Measurements from ENCODE around the gene AMDHD1. TPM values are rescaled to one million over a fixed set of nuclear protein-coding genes. Genes with fewer than 3 reads are reported as not detected.

AMDHD1 gene
- total RNA-seq, 1 donor from 2014 or later, result 0.96 TPM

DNA sequence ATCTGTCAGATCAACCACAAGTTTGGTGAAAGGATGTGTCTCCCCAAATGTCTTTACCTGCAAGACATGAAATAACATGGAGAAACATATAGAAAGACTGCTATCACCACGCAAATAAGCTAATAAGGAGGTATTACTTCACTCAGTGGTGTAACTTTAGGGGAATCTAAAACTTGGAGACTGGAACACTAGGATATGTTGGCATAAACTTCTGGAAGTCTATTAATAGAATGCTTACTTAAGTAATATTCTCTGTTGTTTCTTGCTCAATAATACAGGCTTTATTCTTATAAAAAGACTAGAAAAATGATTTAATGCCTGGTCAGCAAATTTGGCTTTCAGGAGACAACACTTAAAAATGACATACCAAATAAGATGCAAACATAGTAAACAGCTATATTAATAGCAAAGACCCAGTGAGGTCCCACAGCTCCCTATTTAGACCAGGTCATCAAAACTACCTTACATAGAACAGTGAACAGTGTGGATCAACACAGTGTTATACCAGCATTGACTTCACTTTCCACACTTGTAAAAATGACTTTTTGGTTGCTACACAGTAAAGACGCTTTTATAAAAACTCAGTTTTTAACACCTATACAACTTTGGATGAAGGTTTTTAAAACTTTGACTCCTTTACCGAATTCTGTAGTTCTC is 71.9 kb downstream of the AMDHD1 start:
- Histone ChIP-seq H3K27me3 (no peaks in the 10 kb centered on the region), H3K27ac (peak overlapping the region in 1 of 2 donors; percentile 28), H3K4me3 (no peak overlapping the region), H3K36me3 (peaks cover 60 to 62% of the 10 kb centered on the region in 2 donors), H3K4me1 (peaks cover 0 to 3% of the 10 kb centered on the region in 2 donors), H3K9me3 (no peaks in the 10 kb centered on the region)
- TF ChIP-seq, protein P1, sequence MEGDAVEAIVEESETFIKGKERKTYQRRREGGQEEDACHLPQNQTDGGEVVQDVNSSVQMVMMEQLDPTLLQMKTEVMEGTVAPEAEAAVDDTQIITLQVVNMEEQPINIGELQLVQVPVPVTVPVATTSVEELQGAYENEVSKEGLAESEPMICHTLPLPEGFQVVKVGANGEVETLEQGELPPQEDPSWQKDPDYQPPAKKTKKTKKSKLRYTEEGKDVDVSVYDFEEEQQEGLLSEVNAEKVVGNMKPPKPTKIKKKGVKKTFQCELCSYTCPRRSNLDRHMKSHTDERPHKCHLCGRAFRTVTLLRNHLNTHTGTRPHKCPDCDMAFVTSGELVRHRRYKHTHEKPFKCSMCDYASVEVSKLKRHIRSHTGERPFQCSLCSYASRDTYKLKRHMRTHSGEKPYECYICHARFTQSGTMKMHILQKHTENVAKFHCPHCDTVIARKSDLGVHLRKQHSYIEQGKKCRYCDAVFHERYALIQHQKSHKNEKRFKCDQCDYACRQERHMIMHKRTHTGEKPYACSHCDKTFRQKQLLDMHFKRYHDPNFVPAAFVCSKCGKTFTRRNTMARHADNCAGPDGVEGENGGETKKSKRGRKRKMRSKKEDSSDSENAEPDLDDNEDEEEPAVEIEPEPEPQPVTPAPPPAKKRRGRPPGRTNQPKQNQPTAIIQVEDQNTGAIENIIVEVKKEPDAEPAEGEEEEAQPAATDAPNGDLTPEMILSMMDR (IDR thresholded peaks at IDR 0.05), result no peak
- DNase-seq (ENCODE audit: low spot score in 2 of 2), result no peak
- intact Hi-C loops (cut with DNase I), result no loop called here

DNA sequence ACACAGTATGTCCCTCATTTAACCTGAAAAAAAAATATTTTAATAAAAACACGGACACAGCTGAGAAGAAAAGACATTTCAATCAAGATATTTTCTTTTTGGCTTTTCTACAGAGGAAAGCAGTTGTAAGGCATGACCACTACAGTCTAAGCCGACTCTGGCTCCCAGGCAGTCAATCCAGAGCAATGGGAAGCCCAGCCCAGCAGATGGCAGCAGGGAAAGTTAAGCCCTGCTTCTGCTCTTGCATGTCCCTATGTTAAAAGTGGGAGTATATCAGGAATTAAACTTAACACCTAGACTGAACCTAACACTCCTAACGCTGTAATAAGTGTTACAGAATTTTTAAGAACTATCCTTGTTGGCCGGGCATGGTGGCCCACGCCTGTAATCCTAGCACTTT is 72.5 kb downstream of the AMDHD1 start:
- TF ChIP-seq, protein P1 (IDR thresholded peaks at IDR 0.05), result peak in 2 of 3 experiments; percentile 23 to 46
- no peaks in the 10 kb centered on the region for H3K9me3 ChIP-seq
- H3K4me3 ChIP-seq, result no peak overlapping the region
- intact Hi-C loops (cut with DNase I), result no loop called here
- H3K36me3 ChIP-seq, result peaks cover 54 to 60% of the 10 kb centered on the region in 2 donors
- peak overlapping the region in 1 of 2 donors; percentile 28 for H3K27ac ChIP-seq
- DNase-seq (ENCODE audit: low spot score in 2 of 2), result no peak
- no peaks in the 10 kb centered on the region for H3K27me3 ChIP-seq
- H3K4me1 ChIP-seq, result peaks cover 0 to 3% of the 10 kb centered on the region in 2 donors

Other genes with a start within 250 kb of the AMDHD1 start
- gene NTN4, start 152.6 kb upstream of the AMDHD1 start, total RNA-seq, result 63.9 TPM
- gene SNRPF, start 84.4 kb upstream of the AMDHD1 start, total RNA-seq, result not detected
- gene CCDC38, start 717 bp upstream of the AMDHD1 start, total RNA-seq, result not detected
- 1.5 TPM for gene HAL, start 53.0 kb downstream of the AMDHD1 start, total RNA-seq
- gene LTA4H, start 92.3 kb downstream of the AMDHD1 start, total RNA-seq, result 47.3 TPM